ENCODE measurements around the gene IMMP1L. TPM values are rescaled to one million over a fixed set of nuclear protein-coding genes. Genes with fewer than 3 reads are reported as not detected.

IMMP1L gene
- total RNA-seq, 1 experiment from 2014 or later = 31.4 TPM

DNA sequence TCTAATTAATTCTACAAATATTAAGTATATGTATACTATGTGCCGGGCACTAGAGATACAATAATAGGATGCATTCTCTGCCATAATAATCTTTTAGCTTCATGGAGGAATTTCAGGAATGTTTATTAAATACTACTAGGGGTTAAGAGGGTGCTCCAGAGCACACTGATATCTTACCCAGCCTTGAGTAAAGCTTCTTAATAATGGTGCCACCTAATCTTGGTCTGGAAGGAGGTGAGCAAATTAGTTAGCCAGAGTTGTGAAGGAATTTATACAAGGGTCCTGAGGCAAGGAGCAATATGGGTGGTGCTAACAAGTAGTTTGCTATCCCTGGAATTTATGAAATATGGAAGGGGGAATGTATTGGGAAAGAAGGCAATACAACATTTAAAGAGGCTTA lies 21.9 kb upstream of the IMMP1L start:
- ATAC-seq = no peak
- TF ChIP-seq, protein P1, sequence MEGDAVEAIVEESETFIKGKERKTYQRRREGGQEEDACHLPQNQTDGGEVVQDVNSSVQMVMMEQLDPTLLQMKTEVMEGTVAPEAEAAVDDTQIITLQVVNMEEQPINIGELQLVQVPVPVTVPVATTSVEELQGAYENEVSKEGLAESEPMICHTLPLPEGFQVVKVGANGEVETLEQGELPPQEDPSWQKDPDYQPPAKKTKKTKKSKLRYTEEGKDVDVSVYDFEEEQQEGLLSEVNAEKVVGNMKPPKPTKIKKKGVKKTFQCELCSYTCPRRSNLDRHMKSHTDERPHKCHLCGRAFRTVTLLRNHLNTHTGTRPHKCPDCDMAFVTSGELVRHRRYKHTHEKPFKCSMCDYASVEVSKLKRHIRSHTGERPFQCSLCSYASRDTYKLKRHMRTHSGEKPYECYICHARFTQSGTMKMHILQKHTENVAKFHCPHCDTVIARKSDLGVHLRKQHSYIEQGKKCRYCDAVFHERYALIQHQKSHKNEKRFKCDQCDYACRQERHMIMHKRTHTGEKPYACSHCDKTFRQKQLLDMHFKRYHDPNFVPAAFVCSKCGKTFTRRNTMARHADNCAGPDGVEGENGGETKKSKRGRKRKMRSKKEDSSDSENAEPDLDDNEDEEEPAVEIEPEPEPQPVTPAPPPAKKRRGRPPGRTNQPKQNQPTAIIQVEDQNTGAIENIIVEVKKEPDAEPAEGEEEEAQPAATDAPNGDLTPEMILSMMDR (conservative IDR thresholded peaks at IDR 0.05; ENCODE audit: low read depth, low read length) = no peak
- TF ChIP-seq EZH2phosphoT487 (IDR thresholded peaks at IDR 0.05; ENCODE audit: borderline replicate concordance, low read length) (no peak), EZH2 (IDR thresholded peaks at IDR 0.05; ENCODE audit: low read length, unreplicated experiment) (no peak)
- Histone ChIP-seq H3K9ac (ENCODE audit: low read length) (no peak overlapping the region), H3K4me1 (ENCODE audit: insufficient read depth, low read length) (no peaks in the 10 kb centered on the region), H3K4me2 (ENCODE audit: low read length) (no peak overlapping the region), H3K27ac (ENCODE audit: low read length) (no peak overlapping the region), H3K27me3 (ENCODE audit: low read length) (no peaks in the 10 kb centered on the region), H3K9me2 (replicated peaks; ENCODE audit: low read length) (no peaks in the 10 kb centered on the region), H4K20me1 (ENCODE audit: low read length) (no peaks in the 10 kb centered on the region), H3K9me3 (ENCODE audit: low read length) (no peaks in the 10 kb centered on the region), H2AFZ (ENCODE audit: low read length) (no peak overlapping the region), H3K79me2 (ENCODE audit: low read length) (no peaks in the 10 kb centered on the region), H3K4me3 (ENCODE audit: low read length) (no peak overlapping the region), H3K36me3 (ENCODE audit: low read depth, low read length) (no peaks in the 10 kb centered on the region), H3F3A (ENCODE audit: low read length, unreplicated experiment) (no peaks in the 10 kb centered on the region)
- no TSS peak for BruUV-seq (replicated peaks)
- intact Hi-C loops (cut with micrococcal nuclease) = no loop called here
- no peak for DNase-seq
- ChIA-PET CTCF (no interaction called here), POLR2A (ENCODE audit: unreplicated experiment) (no interaction called here)

DNA sequence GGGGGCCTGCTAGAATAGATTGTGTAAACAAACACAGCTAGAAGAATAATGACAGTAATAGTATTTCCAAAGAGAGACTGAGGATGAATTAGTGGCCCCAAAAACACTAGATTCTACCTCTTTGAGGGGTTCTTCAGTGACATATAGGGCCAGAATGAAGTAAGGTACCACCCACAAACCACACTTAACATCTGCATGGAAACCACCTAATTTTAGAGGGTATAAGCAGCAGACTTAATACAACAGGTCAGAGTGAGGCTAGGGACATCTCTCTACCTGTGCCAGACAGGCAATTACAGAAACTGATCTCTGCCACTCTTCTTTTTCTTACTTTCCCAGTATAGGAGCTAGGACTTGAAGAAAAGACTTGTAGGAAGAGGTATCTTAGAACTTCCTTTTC lies 20.3 kb upstream of the IMMP1L start:
- TF ChIP-seq EZH2phosphoT487 (IDR thresholded peaks at IDR 0.05; ENCODE audit: borderline replicate concordance, low read length) (no peak), EZH2 (IDR thresholded peaks at IDR 0.05; ENCODE audit: low read length, unreplicated experiment) (no peak)
- TF ChIP-seq, protein P1 (conservative IDR thresholded peaks at IDR 0.05; ENCODE audit: low read depth, low read length) = no peak
- Histone ChIP-seq H3K79me2 (ENCODE audit: low read length) (no peaks in the 10 kb centered on the region), H4K20me1 (ENCODE audit: low read length) (no peaks in the 10 kb centered on the region), H3K9ac (ENCODE audit: low read length) (no peak overlapping the region), H3K4me2 (ENCODE audit: low read length) (no peak overlapping the region), H3K4me3 (ENCODE audit: low read length) (no peak overlapping the region), H3F3A (ENCODE audit: low read length, unreplicated experiment) (no peaks in the 10 kb centered on the region), H3K9me2 (replicated peaks; ENCODE audit: low read length) (no peaks in the 10 kb centered on the region), H2AFZ (ENCODE audit: low read length) (no peak overlapping the region), H3K9me3 (ENCODE audit: low read length) (no peaks in the 10 kb centered on the region), H3K36me3 (ENCODE audit: low read depth, low read length) (no peaks in the 10 kb centered on the region), H3K27me3 (ENCODE audit: low read length) (no peaks in the 10 kb centered on the region), H3K27ac (ENCODE audit: low read length) (no peak overlapping the region), H3K4me1 (ENCODE audit: insufficient read depth, low read length) (no peaks in the 10 kb centered on the region)
- no peak for DNase-seq
- BruUV-seq (replicated peaks) = no TSS peak
- ChIA-PET POLR2A (ENCODE audit: unreplicated experiment) (interaction anchor here (0.5 kb wide), 1 partner anchor 58 kb away, joined by 4 read pairs; no protein-coding TSS in a partner anchor), CTCF (no interaction called here)
- no peak for ATAC-seq
- intact Hi-C loops (cut with micrococcal nuclease) = no loop called here

DNA sequence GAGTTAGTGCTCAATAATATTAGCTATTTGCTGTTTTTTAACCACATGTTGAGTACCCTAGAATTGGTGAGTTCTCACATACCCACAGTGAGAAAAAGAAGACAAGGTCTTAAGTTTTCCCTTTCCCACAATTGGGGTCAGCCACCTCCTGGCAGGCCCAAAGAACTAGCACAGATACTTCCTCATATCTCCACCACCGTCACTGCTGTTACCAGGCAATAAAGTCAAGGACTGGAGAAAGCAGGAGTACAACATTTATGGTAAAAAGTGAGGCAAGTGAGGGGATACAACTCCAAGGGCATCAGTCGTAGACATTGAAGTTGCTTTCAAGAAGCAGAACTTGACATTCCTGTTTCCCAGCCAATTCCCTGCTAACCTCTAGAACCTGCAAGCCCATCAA lies 19.8 kb upstream of the IMMP1L start:
- ChIA-PET CTCF (no interaction called here), POLR2A (ENCODE audit: unreplicated experiment) (no interaction called here)
- BruUV-seq (replicated peaks) = no TSS peak
- no peak for TF ChIP-seq EZH2phosphoT487 (IDR thresholded peaks at IDR 0.05; ENCODE audit: borderline replicate concordance, low read length)
- TF ChIP-seq, protein P1 (conservative IDR thresholded peaks at IDR 0.05; ENCODE audit: low read depth, low read length) = no peak
- TF ChIP-seq EZH2 (IDR thresholded peaks at IDR 0.05; ENCODE audit: low read length, unreplicated experiment) = no peak
- no peaks in the 10 kb centered on the region for H4K20me1 ChIP-seq (ENCODE audit: low read length)
- no peaks in the 10 kb centered on the region for H3K36me3 ChIP-seq (ENCODE audit: low read depth, low read length)
- no peak overlapping the region for H3K4me3 ChIP-seq (ENCODE audit: low read length)
- no peak overlapping the region for H3K9ac ChIP-seq (ENCODE audit: low read length)
- no peak overlapping the region for H3K27ac ChIP-seq (ENCODE audit: low read length)
- ATAC-seq = no peak
- no peak overlapping the region for H2AFZ ChIP-seq (ENCODE audit: low read length)
- no peak overlapping the region for H3K4me2 ChIP-seq (ENCODE audit: low read length)
- H3K4me1 ChIP-seq (ENCODE audit: insufficient read depth, low read length) = no peaks in the 10 kb centered on the region
- no peaks in the 10 kb centered on the region for H3K9me3 ChIP-seq (ENCODE audit: low read length)
- H3K9me2 ChIP-seq (replicated peaks; ENCODE audit: low read length) = no peaks in the 10 kb centered on the region
- H3K27me3 ChIP-seq (ENCODE audit: low read length) = no peaks in the 10 kb centered on the region
- H3F3A ChIP-seq (ENCODE audit: low read length, unreplicated experiment) = no peaks in the 10 kb centered on the region
- no peaks in the 10 kb centered on the region for H3K79me2 ChIP-seq (ENCODE audit: low read length)
- intact Hi-C loops (cut with micrococcal nuclease) = no loop called here
- DNase-seq = no peak
